Ramos (cell line): ENCODE results near the gene ATP8B4.
"Not testable (repeated sequence)": the region's sequence is repeated elsewhere in the genome, so short reads cannot be mapped to it uniquely, and the experiment has no call there.

ENCODE experiments used
- in situ Hi-C: fragments of 300-500 bp; cut with MboI; formaldehyde crosslinking; loops from one replicate; pipeline ENCODE4 v1.14.3; 2022; ENCODE audit warnings: low sequenced_read_pairs; ENCODE audit not compliant: unreplicated experiment

ATP8B4 gene

GRCh38 chr15:49977306-49977705, 141.7 kb downstream of the ATP8B4 start:
- in situ Hi-C loops: no loop called here

- in situ Hi-C loops: no loop called here
Measured at GRCh38 chr15:49964551-49964950, 154.5 kb downstream of the ATP8B4 start.

GRCh38 chr15:49964061-49964460, 155.0 kb downstream of the ATP8B4 start:
- in situ Hi-C loops: no loop called here

- in situ Hi-C loops: not testable (repeated sequence)
Measured at GRCh38 chr15:49963033-49963772, 155.8 kb downstream of the ATP8B4 start.

- in situ Hi-C loops: no loop called here
Measured at GRCh38 chr15:49962044-49962602, 156.9 kb downstream of the ATP8B4 start.

- in situ Hi-C loops: no loop called here
Measured at GRCh38 chr15:49953421-49953820, 165.6 kb downstream of the ATP8B4 start.

GRCh38 chr15:49946681-49947080, 172.4 kb downstream of the ATP8B4 start:
- in situ Hi-C loops: no loop called here

GRCh38 chr15:49934487-49934886, 184.5 kb downstream of the ATP8B4 start:
- in situ Hi-C loops: no loop called here

GRCh38 chr15:49927189-49927861, 191.7 kb downstream of the ATP8B4 start:
- in situ Hi-C loops: no loop called here

- in situ Hi-C loops: no loop called here
Measured at GRCh38 chr15:49926740-49927139, 192.3 kb downstream of the ATP8B4 start.

- in situ Hi-C loops: no loop called here
Measured at GRCh38 chr15:49923671-49924070, 195.4 kb downstream of the ATP8B4 start.

GRCh38 chr15:49919034-49919433, 200.0 kb downstream of the ATP8B4 start:
- in situ Hi-C loops: no loop called here

GRCh38 chr15:49918121-49918520, 200.9 kb downstream of the ATP8B4 start:
- in situ Hi-C loops: no loop called here

GRCh38 chr15:49916998-49917397, 202.0 kb downstream of the ATP8B4 start:
- in situ Hi-C loops: no loop called here

- in situ Hi-C loops: no loop called here
Measured at GRCh38 chr15:49915822-49916221, 203.2 kb downstream of the ATP8B4 start.

- in situ Hi-C loops: no loop called here
Measured at GRCh38 chr15:49908933-49909295, 210.1 kb downstream of the ATP8B4 start.

- in situ Hi-C loops: no loop called here
Measured at GRCh38 chr15:49908236-49908932, 210.6 kb downstream of the ATP8B4 start.

GRCh38 chr15:49906966-49907365, 212.1 kb downstream of the ATP8B4 start:
- in situ Hi-C loops: no loop called here

GRCh38 chr15:49905221-49905620, 213.8 kb downstream of the ATP8B4 start:
- in situ Hi-C loops: no loop called here

GRCh38 chr15:49904296-49904695, 214.7 kb downstream of the ATP8B4 start:
- in situ Hi-C loops: no loop called here
